ENCODE data around the gene ENTR1. TPM values are rescaled to one million over a fixed set of nuclear protein-coding genes. Genes with fewer than 3 reads are reported as not detected.

Gene ENTR1
- total and polyA plus RNA-seq, 4 donors: 25.5 to 48.4 (median 37.7) TPM

DNA sequence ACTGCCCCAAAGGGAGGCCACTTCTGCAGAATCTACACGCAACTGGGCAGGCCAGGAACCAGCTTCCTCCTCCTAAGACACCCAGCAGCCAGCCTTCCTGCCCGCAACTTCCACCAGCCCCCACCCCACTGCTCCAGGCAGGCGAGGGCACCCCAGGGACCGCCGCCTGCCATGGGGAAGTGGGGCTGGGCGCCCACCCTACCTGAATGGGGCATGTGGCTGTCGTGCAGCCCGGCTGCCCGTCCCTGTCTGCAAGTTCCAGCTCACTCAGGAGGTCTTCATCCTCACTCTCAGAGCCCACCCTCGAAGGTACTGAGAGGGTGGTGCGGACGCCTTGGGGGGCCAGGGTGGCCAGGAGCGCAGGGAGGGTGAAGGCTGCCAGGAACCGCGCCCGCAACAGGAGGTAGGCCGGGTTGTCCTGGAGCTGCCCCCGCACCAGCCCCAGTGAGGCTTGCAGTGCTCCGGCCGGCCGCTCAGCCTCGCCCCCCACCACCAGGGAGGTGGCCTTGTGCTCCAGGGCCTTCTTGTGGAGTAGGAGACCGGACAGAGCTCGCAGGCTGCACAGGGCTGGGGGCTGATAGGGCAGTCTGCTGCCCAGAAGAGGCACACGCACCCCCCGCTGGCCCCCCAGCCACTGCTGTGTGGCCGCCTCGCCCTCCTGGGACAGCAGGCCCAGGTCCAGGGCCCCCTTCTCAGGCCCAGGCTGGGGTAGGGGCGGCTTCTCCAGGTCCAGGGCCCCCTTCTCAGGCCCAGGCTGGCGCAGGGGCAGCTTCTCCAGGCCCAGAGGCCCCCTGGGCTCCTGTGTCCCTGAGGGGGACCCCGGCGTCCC lies 32.9 kb downstream of the ENTR1 start:
- no peak overlapping the region for H3K4me3 ChIP-seq
- DNase-seq: no peak
- H3K27me3 ChIP-seq (ENCODE audit: control insufficient read depth in 3 of 3, insufficient read depth in 3 of 3, low read length in 2 of 3): no peaks in the 10 kb centered on the region
- peaks cover 0 to 44% (median 4%) of the 10 kb centered on the region in 4 donors for H3K36me3 ChIP-seq (ENCODE audit: control insufficient read depth in 4 of 4, insufficient read depth in 4 of 4, low read length in 4 of 4)
- no peak overlapping the region for H3K27ac ChIP-seq (ENCODE audit: low read depth in 1 of 2, low read length in 1 of 2)
- no peaks in the 10 kb centered on the region for H3K9me3 ChIP-seq (ENCODE audit: control insufficient read depth in 4 of 4, insufficient read depth in 3 of 4, low read length in 3 of 4)
- ATAC-seq (ENCODE audit: insufficient read depth, low FRiP score): no peak
- H3K9ac ChIP-seq (ENCODE audit: insufficient read depth in 1 of 2, low read length in 2 of 2): no peak overlapping the region
- TF ChIP-seq, protein P1, sequence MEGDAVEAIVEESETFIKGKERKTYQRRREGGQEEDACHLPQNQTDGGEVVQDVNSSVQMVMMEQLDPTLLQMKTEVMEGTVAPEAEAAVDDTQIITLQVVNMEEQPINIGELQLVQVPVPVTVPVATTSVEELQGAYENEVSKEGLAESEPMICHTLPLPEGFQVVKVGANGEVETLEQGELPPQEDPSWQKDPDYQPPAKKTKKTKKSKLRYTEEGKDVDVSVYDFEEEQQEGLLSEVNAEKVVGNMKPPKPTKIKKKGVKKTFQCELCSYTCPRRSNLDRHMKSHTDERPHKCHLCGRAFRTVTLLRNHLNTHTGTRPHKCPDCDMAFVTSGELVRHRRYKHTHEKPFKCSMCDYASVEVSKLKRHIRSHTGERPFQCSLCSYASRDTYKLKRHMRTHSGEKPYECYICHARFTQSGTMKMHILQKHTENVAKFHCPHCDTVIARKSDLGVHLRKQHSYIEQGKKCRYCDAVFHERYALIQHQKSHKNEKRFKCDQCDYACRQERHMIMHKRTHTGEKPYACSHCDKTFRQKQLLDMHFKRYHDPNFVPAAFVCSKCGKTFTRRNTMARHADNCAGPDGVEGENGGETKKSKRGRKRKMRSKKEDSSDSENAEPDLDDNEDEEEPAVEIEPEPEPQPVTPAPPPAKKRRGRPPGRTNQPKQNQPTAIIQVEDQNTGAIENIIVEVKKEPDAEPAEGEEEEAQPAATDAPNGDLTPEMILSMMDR (IDR thresholded peaks at IDR 0.05; ENCODE audit: control extremely low read depth, extremely low read depth): no peak
- peaks cover 0 to 13% (median 3%) of the 10 kb centered on the region in 5 donors for H3K4me1 ChIP-seq (ENCODE audit: control insufficient read depth in 5 of 5, insufficient read depth in 5 of 5, low read length in 5 of 5)
- 74 to 82% methylated on average over 31 to 32 of the region's 32 CpGs for WGBS, 2 donors

DNA sequence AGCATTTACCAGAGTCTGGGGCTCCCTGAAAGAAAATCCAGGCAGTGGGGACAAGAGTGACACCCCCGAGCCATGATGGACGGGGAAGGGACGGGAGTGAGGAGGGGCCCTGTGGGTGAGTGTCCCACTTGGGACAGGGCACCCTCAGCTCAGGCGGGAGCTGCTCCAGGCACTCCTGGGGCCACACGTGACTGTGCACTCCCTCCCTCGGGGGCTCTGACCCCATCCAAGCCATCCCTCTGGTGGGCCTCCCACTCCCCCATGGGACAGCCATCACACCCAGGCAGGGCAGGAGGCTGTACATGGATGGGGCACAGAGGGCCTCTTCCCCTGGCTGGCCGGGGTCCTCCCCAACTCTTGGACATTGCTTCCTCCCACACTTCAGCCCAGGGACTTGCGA lies 34.0 kb downstream of the ENTR1 start:
- 78 to 80% methylated on average over 8 of the region's 8 CpGs for WGBS, 2 donors
- Histone ChIP-seq H3K9me3 (ENCODE audit: control insufficient read depth in 4 of 4, insufficient read depth in 3 of 4, low read length in 3 of 4) (no peaks in the 10 kb centered on the region), H3K4me3 (no peak overlapping the region), H3K4me1 (ENCODE audit: control insufficient read depth in 5 of 5, insufficient read depth in 5 of 5, low read length in 5 of 5) (peaks cover 0 to 19% (median 6%) of the 10 kb centered on the region in 5 donors), H3K27ac (ENCODE audit: low read depth in 1 of 2, low read length in 1 of 2) (no peak overlapping the region), H3K9ac (ENCODE audit: insufficient read depth in 1 of 2, low read length in 2 of 2) (no peak overlapping the region), H3K36me3 (ENCODE audit: control insufficient read depth in 4 of 4, insufficient read depth in 4 of 4, low read length in 4 of 4) (peaks cover 0 to 34% (median 4%) of the 10 kb centered on the region in 4 donors), H3K27me3 (ENCODE audit: control insufficient read depth in 3 of 3, insufficient read depth in 3 of 3, low read length in 2 of 3) (no peaks in the 10 kb centered on the region)
- TF ChIP-seq, protein P1 (IDR thresholded peaks at IDR 0.05; ENCODE audit: control extremely low read depth, extremely low read depth): no peak
- ATAC-seq (ENCODE audit: insufficient read depth, low FRiP score): no peak
- DNase-seq: no peak

- H3K9ac ChIP-seq (ENCODE audit: insufficient read depth in 1 of 2, low read length in 2 of 2): no peak overlapping the region
- WGBS, 2 donors: 92 to 94% methylated on average over 12 of the region's 12 CpGs
- no peaks in the 10 kb centered on the region for H3K27me3 ChIP-seq (ENCODE audit: control insufficient read depth in 3 of 3, insufficient read depth in 3 of 3, low read length in 2 of 3)
- no peak overlapping the region for H3K27ac ChIP-seq (ENCODE audit: low read depth in 1 of 2, low read length in 1 of 2)
- no peaks in the 10 kb centered on the region for H3K9me3 ChIP-seq (ENCODE audit: control insufficient read depth in 4 of 4, insufficient read depth in 3 of 4, low read length in 3 of 4)
- H3K36me3 ChIP-seq (ENCODE audit: control insufficient read depth in 4 of 4, insufficient read depth in 4 of 4, low read length in 4 of 4): peaks cover 0 to 21% (median 4%) of the 10 kb centered on the region in 4 donors
- no peak overlapping the region for H3K4me3 ChIP-seq
- H3K4me1 ChIP-seq (ENCODE audit: control insufficient read depth in 5 of 5, insufficient read depth in 5 of 5, low read length in 5 of 5): peaks cover 0 to 19% (median 6%) of the 10 kb centered on the region in 5 donors
- TF ChIP-seq, protein P1 (IDR thresholded peaks at IDR 0.05; ENCODE audit: control extremely low read depth, extremely low read depth): no peak
- DNase-seq (no peak), ATAC-seq (ENCODE audit: insufficient read depth, low FRiP score) (no peak)
These were observed 35.3 kb downstream of the ENTR1 start for GRCh38 chr9:136375096-136375495.

Data from lung (tissue), 12 donors.